HG02678 (cell line): ENCODE results near the gene CEBPA.

ENCODE experiments used
- ATAC-seq: cut with Tn5 transposase; IDR thresholded peaks from one replicate; pipeline ENCODE4 v1.9.1; 2021; ENCODE audit warnings: mild to moderate bottlenecking, moderate library complexity; ENCODE audit not compliant: unreplicated experiment

Gene CEBPA

DNA sequence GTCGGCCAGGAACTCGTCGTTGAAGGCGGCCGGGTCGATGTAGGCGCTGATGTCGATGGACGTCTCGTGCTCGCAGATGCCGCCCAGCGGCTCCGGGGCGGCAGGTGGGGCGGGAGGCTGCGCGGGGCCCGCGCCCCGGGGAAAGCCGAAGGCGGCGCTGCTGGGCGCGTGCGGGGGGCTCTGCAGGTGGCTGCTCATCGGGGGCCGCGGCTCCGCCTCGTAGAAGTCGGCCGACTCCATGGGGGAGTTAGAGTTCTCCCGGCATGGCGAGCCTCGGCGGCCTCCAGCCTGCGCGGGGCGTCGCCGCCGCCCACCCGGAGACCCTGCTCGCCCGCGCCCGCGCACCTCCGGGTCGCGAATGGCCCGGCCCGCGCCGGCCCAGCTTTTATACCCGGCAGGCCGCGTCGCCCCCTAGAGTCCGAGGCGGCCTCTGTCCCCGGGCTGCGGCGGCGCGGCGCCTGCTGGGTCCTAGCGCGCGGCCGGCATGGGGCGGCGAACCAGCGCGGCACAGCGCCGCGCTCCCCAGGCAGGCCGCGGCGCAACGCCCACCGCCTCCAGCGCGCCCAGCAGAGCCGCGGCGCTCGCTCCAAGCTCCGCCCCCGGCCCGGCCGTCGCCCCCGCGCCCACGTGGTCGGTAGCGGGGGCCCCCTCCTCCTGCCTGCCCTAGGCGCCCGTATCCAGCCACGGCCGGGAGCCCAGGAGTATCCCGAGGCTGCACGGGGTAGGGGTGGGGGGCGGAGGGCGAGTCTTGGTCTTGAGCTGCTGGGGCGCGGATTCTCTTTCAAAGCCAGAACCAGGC, at the start of gene CEBPA:
Gene CEBPA, minus strand, starts transcription at position 360 of the 799 bp plus-strand sequence. Its CDS starts 120 bp downstream, at position 240.
- ATAC-seq: peak; percentile 88

DNA sequence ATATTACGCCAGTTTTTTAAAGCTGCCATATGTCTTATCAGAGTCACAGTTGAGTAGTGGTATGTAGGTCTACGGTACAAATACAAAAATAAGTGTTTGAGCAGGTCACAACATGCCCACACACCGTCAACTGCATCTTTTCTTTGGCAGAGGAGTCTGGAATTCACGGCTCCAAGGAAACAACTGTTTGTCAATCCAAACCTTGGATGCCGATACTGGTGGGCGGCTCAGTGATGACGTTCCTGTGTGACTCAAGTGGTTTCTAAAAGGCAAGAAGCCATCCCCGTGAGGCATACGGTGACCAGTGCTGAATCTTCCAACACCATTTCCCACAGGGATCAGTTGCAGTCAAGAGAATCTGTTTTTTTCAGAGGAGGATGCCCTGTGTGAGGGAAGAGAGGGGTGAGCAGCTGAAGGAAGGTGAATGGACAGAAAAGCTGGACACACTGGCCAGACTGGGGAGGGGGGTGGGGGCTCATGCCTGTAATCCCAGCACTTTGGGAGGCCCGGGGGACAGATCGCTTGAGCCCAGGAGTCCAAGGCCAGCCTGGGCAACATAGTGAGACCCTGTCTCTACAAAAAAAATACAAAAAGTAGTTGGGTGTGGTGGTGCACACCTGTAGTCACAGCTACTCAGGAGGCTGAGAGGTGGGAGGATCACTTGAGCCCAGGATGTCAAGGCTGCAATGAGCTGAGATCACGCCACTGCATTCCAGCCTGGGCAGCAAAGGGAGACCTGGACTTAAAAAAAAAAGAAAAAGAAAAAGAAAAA, 48.4 kb upstream of the CEBPA start:
- ATAC-seq: no peak

- ATAC-seq: no peak
These were observed 47.3 kb upstream of the CEBPA start for GRCh38 chr19:33349319-33350289.

- no peak for ATAC-seq
These were observed 46.1 kb upstream of the CEBPA start for GRCh38 chr19:33348301-33349010.

DNA sequence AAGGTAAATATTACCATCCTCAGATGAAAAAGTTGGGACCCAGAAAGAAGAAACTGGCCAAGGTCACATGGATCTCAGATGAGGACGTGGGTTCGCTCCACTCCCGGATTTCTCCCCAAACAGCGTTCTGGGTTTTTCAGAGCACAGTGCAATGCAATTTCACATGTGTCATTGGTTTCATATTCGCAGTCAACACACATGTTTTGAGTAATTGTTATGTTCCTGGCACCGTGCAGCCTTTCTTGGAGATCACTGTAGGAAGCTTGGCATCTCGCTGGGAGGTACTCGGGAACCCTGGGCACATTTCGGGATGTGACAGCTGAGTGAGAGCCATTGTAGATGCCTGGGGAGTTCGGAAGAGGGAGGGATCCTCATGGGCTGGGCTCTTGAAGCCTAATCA, 45.0 kb upstream of the CEBPA start:
- ATAC-seq: no peak

- no peak for ATAC-seq
These were observed 44.3 kb upstream of the CEBPA start for GRCh38 chr19:33346665-33347064.

- no peak for ATAC-seq
These were observed 42.8 kb upstream of the CEBPA start for GRCh38 chr19:33345163-33345562.

DNA sequence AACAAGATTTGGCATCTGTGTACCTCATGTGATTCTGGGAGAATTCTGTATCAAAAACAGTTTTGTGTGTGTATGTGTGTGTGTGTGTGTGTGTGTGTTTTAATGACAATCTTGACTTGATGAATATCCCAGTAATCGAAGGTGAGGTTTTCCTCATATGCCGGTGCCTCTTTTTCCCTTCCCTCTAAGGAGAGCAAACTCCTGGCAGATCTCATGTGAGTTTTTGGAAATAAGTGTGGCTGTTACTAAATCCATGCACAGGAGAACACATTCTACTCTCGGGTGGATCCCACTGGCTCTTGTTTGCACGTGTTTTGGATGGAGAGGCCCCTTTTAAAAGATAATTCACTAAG, 42.2 kb upstream of the CEBPA start:
- no peak for ATAC-seq

GRCh38 chr19:33343859-33344572, 41.7 kb upstream of the CEBPA start:
- ATAC-seq: no peak

DNA sequence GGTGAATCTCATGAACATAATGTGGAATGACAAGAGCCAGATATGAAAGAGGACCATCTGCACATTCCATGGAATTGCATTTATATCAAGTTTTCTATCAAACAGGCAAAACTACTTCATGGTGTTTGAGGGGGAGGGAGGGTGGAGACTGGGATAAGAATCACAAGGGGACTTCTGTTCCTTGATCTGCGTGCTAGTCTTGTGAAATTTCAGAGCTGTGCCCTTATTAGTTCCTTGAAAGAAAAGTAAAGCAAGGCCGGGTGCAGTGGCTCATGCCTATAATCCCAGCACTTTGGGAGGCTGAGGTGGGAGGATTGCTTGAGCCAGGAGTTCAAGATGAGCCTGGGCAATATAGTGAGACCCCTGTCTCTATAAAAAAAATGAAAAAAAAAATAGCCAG, 41.0 kb upstream of the CEBPA start:
- ATAC-seq: no peak

GRCh38 chr19:33340991-33341390, 38.7 kb upstream of the CEBPA start:
- no peak for ATAC-seq

DNA sequence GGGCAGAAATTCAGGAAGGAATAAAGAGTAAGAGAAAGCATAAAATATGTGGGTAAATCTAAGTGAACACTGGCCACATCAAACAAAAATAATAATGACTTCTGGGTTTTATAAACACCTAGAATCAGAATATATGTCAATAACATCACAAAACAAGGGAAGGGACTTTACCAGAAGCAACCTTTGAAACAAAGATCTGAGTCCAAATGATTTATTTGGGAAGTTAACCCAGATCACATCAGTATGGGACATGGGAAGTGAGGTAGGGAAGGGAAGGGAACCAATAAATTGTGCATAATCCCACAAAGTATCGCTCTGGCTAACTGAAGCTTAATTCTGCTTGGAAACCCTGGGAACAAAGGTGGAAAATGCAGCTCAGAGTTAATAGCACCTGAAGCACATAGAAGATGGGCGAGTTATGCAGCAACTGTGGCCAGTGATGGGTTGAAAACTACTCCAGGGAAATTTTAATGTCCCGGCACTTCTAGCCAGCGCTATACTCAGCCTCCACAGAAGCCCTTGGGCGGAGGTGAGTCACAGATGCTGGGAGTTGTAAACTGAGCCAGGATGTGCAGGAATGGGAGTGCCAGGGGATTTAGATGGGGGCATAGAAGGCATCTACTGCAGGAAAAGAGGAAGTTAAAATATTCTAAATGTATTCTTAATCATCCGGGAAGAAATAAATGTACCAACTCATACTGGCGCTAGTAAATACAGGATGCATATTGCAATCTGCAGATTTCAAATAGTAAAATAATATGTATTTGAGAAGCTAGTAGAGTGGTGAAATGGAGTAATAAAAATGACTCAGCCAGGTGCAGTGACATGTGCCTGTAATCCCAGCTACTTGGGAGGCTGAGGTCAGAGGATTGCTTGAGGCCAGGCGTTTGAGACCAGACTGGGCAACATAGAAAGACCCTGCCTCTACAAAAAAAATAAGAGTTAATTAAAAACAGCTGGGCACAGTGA, 37.0 kb upstream of the CEBPA start:
- no peak for ATAC-seq

DNA sequence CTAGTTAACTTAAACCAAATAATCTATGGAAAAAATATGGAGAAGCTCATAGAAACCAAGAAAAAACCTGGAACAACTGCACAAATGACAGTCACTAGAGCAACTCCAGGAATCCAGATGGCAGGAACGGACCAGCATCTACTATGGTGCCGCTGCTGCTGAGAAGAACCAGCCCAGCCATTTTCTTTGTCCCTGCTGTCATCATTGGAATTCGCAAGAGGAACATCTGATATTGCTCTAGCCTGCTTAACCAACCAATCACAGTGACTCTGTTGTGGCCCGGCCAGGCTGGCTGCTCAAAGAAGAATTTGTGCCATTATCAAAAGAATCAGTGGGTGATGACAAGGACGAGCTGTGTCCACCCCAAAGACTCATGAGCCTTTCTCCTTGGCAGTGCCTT, 33.1 kb upstream of the CEBPA start:
- no peak for ATAC-seq

DNA sequence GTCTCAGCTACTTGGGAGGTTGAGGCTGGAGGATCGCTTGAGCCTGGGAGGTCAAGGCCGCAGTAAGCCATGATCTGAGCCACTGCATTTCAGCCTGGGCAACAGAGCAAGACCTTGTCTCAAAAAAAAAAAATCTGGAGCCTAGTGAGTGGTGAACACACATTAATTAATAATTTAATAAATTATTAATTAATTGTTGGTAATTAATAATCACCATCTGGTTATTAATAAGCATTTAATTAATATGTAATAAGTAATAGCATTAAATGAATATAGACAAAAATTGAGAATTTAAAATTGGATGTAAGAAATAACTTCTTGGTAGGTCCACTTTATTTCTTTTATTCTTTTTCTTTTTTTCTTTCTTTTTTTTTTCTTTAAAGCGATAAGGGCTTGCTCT, 31.9 kb upstream of the CEBPA start:
- no peak for ATAC-seq

DNA sequence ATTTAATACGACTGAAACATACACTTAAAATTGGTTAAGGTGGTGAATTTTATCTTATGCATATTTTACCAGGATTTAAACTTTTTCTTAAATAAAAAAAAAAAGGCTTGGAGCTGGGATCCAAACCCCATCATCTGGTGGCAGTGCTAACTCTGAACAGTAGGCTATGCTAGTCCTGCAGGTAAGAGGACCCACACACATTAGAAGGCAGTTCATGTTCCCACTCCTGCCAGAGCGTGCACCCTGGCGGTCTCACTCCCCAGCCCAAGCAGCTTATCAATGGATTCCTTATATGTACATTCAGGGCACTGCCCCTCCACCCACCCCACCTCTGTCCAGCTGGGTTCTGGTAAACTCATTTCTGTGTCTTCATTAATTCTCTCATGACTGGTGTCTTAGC, 31.3 kb upstream of the CEBPA start:
- no peak for ATAC-seq

DNA sequence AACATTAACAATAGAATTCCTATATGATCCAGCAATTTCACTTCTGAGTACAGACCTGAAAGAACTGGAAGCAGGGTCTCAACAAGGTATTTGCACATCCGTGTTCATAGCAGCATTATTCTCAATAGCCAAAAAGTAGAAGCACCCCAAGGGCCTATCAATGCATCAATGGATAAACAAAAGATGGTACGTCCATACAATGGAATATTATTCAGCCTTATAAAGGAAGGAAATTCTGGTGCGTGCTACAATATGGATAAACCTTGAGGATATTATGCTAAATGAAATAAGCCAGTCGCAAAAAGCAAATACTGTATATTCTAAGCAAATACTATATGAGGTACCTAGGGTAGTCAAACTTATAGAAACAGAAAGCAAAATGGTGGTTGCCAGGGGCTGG, 30.8 kb upstream of the CEBPA start:
- no peak for ATAC-seq

DNA sequence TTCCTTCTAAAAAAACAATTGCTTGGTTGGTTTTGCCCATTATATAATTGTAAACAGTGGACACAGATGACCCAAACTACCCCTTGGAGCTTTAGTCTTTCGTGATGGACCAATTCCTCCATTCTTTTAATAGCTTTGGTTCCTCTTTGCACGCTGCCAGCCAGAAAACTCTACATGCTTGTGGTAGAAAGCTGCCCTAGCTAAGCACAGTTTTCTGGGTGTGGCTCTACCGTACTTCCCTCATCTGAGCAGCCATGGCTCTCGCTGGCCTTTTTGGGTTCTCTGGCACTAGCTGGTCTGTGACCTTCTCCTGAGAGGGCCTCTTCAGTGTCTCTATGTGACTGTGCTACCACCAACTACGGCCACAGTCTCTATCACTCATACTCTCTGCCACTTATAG, 29.9 kb upstream of the CEBPA start:
- ATAC-seq: no peak

DNA sequence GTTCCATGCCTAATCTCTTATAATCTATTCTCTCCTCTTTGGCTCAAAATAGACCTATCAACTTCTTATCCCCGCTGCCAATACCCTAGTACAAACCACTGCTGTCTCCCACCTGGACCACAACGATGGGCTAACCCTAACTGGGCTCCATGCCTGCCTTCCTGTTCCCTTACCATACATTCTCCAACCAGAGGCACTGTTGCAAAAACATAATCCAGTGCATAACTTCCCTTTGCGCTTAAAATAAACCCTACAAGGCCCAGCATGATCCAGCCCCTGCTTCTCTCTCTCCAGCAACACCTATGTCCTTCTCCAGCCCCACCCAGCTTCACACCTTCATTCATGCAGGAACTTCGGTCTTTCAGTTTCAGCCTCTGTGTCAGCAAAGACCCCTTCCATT, 27.4 kb upstream of the CEBPA start:
- no peak for ATAC-seq

GRCh38 chr19:33329060-33329459, 26.7 kb upstream of the CEBPA start:
- ATAC-seq: no peak
